HG03575 (cell line): ENCODE results near the gene SLC4A9.

Experiments
- ATAC-seq: cut with Tn5 transposase; IDR thresholded peaks from one replicate; pipeline ENCODE4 v1.9.1; 2021; ENCODE audit not compliant: unreplicated experiment, insufficient number of reproducible peaks, low FRiP score; ENCODE audit errors: extremely low read depth

Gene SLC4A9

GRCh38 chr5:140356853-140357725 lies 2.9 kb upstream of the SLC4A9 start:
- ATAC-seq, result no peak

- peak; percentile 70 for ATAC-seq
These were observed 2.3 kb upstream of the SLC4A9 start for GRCh38 chr5:140357726-140358093.

GRCh38 chr5:140358738-140359310 lies 1.2 kb upstream of the SLC4A9 start:
- ATAC-seq, result no peak

DNA sequence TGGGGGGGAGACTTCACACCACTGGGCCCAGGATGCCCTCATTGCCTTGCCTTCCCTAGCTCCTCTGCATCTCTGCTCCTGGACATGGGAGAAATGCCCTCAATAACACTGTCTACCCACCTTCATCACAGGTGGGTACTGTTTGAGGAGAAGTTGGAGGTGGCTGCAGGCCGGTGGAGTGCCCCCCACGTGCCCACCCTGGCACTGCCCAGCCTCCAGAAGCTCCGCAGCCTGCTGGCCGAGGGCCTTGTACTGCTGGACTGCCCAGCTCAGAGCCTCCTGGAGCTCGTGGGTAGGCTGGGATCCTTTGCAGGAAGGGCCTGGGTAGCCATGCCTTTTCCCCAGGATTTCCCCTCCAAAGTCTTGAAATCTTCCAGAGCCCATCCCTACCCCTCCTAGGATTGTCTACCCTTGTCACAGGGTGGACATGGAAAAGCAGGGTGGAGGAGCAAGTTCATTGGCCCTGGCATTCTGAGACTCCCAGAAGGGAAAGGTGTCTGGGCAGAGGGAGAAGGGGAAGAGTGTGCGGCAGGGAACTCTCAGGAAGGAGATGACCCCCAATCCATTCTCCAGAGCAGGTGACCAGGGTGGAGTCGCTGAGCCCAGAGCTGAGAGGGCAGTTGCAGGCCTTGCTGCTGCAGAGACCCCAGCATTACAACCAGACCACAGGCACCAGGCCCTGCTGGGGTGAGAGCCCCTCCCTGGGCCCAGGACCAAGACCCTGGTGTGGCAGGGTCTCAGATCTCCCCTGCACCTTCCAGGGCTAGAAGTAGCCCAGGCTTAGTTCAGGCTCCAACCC lies 886 bp downstream of the SLC4A9 start:
- ATAC-seq, result no peak

DNA sequence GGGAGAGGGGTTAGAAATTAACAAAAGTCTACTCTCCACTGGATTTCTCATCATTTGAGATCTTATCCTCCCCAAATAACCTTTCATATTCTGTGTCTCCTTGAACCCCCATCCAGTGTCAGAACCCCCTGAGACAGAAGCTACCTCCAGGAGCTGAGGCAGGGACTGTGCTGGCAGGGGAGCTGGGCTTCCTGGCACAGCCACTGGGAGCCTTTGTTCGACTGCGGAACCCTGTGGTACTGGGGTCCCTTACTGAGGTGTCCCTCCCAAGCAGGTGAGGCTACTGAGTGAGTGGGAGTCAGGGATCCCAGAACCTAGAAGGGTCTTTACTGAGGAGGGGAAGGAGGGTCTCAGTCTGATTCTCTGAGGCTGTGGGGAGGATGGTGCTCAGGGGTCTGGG lies 1.9 kb downstream of the SLC4A9 start:
- no peak for ATAC-seq

DNA sequence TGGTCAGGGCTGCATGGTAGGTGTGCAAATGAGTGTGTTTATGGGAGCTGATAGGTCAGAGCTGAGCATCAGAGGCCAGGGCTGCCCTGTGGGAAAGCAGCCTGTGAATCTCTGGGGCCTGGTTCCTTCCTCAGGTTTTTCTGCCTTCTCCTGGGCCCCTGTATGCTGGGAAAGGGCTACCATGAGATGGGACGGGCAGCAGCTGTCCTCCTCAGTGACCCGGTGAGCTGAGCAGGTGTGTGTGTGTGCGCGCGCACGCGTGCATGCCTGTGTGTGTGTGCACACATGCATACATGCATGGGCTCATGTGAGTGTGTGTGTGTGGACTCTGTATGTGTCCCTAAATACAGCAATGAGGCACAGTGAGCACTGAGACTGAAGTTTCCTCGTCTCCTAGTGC lies 2.3 kb downstream of the SLC4A9 start:
- no peak for ATAC-seq

DNA sequence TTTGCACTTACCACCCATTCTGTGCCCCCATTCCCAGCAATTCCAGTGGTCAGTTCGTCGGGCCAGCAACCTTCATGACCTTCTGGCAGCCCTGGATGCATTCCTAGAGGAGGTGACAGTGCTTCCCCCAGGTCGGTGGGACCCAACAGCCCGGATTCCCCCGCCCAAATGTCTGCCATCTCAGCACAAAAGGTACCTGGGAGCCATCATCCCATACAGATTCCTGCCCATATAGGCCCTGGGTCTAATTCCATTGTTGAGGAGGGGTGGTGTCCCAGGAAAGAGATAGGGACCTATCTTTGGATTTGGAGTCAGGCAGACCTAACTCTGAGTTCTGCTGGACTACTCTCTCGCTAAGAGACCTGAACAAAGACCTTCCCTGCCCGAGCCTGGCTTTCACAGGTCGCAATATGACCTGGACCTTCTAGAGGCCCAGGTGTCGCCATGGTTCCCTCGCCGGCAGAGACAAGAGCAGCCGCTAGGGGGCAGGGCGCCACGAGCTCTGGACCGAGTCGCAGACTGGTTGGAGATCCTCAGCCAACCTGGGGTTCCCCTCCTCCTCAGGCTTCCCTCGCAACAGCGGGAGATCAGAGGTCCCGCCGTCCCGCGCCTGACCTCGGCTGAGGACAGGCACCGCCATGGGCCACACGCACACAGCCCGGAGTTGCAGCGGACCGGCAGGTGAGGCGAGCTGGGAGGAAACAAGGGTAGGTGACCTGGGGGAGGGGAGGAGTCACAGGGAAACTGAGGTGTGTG lies 3.1 kb downstream of the SLC4A9 start:
- ATAC-seq, result no peak

GRCh38 chr5:140363631-140364471 lies 3.9 kb downstream of the SLC4A9 start:
- no peak for ATAC-seq

GRCh38 chr5:140364472-140364765 lies 4.4 kb downstream of the SLC4A9 start:
- no peak for ATAC-seq

- no peak for ATAC-seq
These were observed 5.3 kb downstream of the SLC4A9 start for GRCh38 chr5:140365282-140365681.

DNA sequence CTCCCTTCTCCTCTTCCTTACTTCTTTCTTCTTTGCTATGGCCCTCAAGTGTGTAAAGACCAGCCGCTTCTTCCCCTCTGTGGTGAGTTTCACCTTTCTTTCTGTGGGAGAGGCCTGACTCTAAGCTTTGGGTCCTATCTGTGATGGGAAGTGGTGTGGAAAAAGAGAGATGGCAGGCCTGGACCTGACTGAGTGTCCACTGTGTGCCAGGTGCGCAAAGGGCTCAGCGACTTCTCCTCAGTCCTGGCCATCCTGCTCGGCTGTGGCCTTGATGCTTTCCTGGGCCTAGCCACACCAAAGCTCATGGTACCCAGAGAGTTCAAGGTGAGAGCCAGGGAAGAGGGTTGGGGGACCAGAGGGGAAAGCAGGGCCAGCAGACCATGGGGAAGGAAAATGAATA lies 5.9 kb downstream of the SLC4A9 start:
- no peak for ATAC-seq

GRCh38 chr5:140366589-140367255 lies 6.7 kb downstream of the SLC4A9 start:
- no peak for ATAC-seq

- ATAC-seq, result no peak
These were observed 7.4 kb downstream of the SLC4A9 start for GRCh38 chr5:140367256-140368013.

DNA sequence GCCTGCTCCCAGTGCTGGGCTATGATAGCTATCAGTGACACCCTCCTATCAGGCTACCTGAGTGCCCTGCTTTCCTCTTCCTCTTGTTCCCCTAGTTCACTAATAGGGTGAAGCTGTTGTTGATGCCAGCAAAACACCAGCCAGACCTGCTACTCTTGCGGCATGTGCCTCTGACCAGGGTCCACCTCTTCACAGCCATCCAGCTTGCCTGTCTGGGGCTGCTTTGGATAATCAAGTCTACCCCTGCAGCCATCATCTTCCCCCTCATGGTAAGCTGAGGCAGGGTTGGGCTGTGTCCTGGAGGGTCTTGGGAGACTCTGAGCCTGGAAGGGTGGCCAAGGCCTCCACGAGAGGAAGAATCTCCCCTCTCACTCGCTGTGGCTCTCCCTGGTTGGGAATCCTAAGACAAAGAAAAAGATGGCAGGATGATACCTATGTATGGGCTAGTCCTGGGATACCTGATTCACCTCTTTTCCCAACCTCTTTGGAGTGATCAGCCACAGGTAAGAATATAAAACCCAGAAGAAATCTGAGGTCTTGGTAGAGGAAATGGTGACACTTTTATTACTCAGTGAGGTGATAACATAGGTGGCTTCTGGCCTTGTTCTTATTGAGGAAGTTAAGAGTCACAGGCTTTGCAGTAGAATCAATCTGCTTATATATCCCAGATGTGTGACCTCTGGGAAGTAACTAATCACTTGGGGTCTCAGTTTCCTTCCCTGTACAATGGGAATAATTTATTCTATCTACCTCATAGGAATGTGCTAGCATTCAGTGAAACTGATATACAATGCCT lies 11.6 kb downstream of the SLC4A9 start:
- no peak for ATAC-seq

GRCh38 chr5:140372971-140373487 lies 13.0 kb downstream of the SLC4A9 start:
- ATAC-seq, result no peak

DNA sequence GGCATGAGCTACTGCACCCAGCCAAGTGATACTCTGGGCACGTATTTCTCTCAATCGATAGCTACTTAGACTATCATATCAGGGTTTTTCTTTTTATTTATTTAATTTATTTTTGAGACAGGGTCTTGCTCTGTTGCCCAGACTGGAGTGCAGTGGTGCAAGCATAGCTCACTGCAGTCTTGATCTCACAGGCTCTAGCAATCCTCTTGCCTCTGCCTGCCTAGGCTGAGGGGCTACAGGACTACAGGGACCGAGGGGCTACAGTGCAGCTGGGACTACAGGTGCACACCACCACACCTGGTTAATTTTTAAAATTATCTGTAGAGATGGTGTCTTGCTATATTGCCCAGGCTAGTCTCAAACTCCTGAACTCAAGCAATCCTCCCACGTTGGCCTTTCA lies 21.4 kb downstream of the SLC4A9 start:
- no peak for ATAC-seq

DNA sequence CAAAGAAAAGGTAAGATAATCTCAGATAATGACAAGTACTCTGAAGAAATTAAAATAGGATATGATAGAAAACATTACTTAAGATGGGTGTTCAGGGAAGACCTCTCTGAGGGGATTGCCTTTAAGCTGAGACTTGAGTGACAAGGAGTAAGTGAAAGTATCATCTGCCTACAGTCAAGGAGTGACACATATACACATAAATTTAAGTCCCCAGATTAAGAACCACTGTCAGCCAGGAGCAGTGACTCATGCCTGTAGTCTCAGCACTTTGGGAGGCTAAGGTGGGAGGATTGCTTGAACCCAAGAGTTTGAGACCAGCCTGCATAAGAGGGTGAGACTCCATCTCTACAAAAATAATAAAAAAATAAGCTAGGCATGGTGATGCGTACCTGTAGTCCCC lies 22.0 kb downstream of the SLC4A9 start:
- ATAC-seq, result no peak
